ENCODE measurements around the gene AUTS2. TPM values are rescaled to one million over a fixed set of nuclear protein-coding genes. Genes with fewer than 3 reads are reported as not detected.

Gene AUTS2
- total and polyA plus RNA-seq, 2 of the 8 experiments (the other 6 are each of a cell fraction or from before 2014, with no cell fraction given): 25.9 to 101 TPM

- Histone ChIP-seq H3K36me3 (ENCODE audit: control insufficient read depth in 2 of 4, insufficient read depth in 4 of 4, low read length in 3 of 4) (no peaks in the 10 kb centered on the region), H2BK15ac (ENCODE audit: low read length) (no peak overlapping the region), H3K9me3 (ENCODE audit: insufficient read depth in 2 of 2, low read depth in 1 of 2, low read length in 1 of 2) (no peaks in the 10 kb centered on the region), H4K91ac (replicated peaks; ENCODE audit: insufficient read length, low read length) (no peak overlapping the region), H3K4me3 (ENCODE audit: extremely low read depth in 1 of 4, insufficient read depth in 2 of 4, low read depth in 3 of 4, low read length in 4 of 4) (no peak overlapping the region), H2BK120ac (replicated peaks; ENCODE audit: low read depth, low read length) (no peak overlapping the region), H3K56ac (replicated peaks; ENCODE audit: insufficient read length, low read depth, low read length) (no peak overlapping the region), H4K5ac (ENCODE audit: insufficient read length, low read depth, low read length) (no peak overlapping the region), H3K4ac (replicated peaks; ENCODE audit: insufficient read length, low read depth, low read length) (no peak overlapping the region), H3K79me2 (ENCODE audit: control insufficient read depth in 1 of 2, insufficient read depth in 2 of 2, low read length in 2 of 2) (no peaks in the 10 kb centered on the region), H2AFZ (ENCODE audit: low read length) (no peak overlapping the region), H3K4me1 (replicated peaks in 1 of 4; ENCODE audit: control insufficient read depth in 3 of 4, insufficient read depth in 4 of 4, low read length in 3 of 4) (no peaks in the 10 kb centered on the region), H3K18ac (ENCODE audit: extremely low read depth, low read length) (no peak overlapping the region), H4K8ac (ENCODE audit: extremely low read depth, insufficient read depth, low read length) (no peak overlapping the region), H3K79me1 (ENCODE audit: low read depth, low read length) (no peaks in the 10 kb centered on the region), H2AK5ac (ENCODE audit: low read depth, low read length) (no peak overlapping the region), H2BK20ac (ENCODE audit: low read length) (no peak overlapping the region), H3K27me3 (replicated peaks in 1 of 4; ENCODE audit: control insufficient read depth in 3 of 4, extremely low read depth in 1 of 4, insufficient read depth in 3 of 4, low read length in 3 of 4) (no peaks in the 10 kb centered on the region), H3K23me2 (ENCODE audit: low read depth, low read length) (no peaks in the 10 kb centered on the region), H3K27ac (ENCODE audit: low read depth, low read length) (no peak overlapping the region), H3K4me2 (ENCODE audit: insufficient read depth in 1 of 2, low read depth in 2 of 2, low read length in 2 of 2) (no peak overlapping the region), H3K14ac (ENCODE audit: insufficient read length) (no peak overlapping the region), H2BK5ac (ENCODE audit: low read depth, low read length) (no peak overlapping the region), H3K23ac (ENCODE audit: insufficient read length) (no peak overlapping the region), H2BK12ac (ENCODE audit: low read depth, low read length) (no peak overlapping the region), H3K9ac (replicated peaks in 1 of 4; ENCODE audit: extremely low read depth in 1 of 4, low read depth in 3 of 4, low read length in 3 of 4) (no peak overlapping the region), H4K20me1 (replicated peaks in 1 of 2; ENCODE audit: control insufficient read depth in 1 of 2, insufficient read depth in 2 of 2, low read length in 2 of 2) (no peaks in the 10 kb centered on the region)
- ChIA-PET CTCF (ENCODE audit: partially characterized antibody) (interaction anchor here (0.8 to 1.6 kb wide), 3 partner anchors 8 to 47 kb away, joined by 3 read pairs; no protein-coding TSS in a partner anchor), POLR2A (ENCODE audit: partially characterized antibody) (no interaction called here)
- no peak for TF ChIP-seq CTBP2 (IDR thresholded peaks at IDR 0.05; ENCODE audit: borderline replicate concordance, insufficient read depth, insufficient read length, low read length)
- no peak for TF ChIP-seq CREB1 (IDR thresholded peaks at IDR 0.05)
- no peak for TF ChIP-seq ATF2 (IDR thresholded peaks at IDR 0.05; ENCODE audit: low read length)
- TF ChIP-seq ZNF274 (IDR thresholded peaks at IDR 0.05; ENCODE audit: borderline replicate concordance, extremely low read depth, low read length): no peak
- TF ChIP-seq POLR2AphosphoS5 (IDR thresholded peaks at IDR 0.05; ENCODE audit: low read depth, low read length): no peak
- TF ChIP-seq TAF7 (optimal IDR thresholded peaks at IDR 0.05; ENCODE audit: borderline replicate concordance, low read depth, low read length): no peak
- TF ChIP-seq GABPA (IDR thresholded peaks at IDR 0.05; ENCODE audit: borderline replicate concordance, insufficient read depth, low read length): no peak
- no peak for TF ChIP-seq SRF (IDR thresholded peaks at IDR 0.05; ENCODE audit: low read depth, low read length)
- TF ChIP-seq BCL11A (IDR thresholded peaks at IDR 0.05; ENCODE audit: low read depth in 2 of 2, low read length in 2 of 2): no peak
- no peak for TF ChIP-seq MAX (IDR thresholded peaks at IDR 0.05)
- TF ChIP-seq CEBPB (IDR thresholded peaks at IDR 0.05; ENCODE audit: low read depth, low read length): no peak
- no peak for TF ChIP-seq RFX5 (IDR thresholded peaks at IDR 0.05; ENCODE audit: borderline replicate concordance, low read depth, low read length)
- no peak for TF ChIP-seq RXRA (IDR thresholded peaks at IDR 0.05; ENCODE audit: insufficient read depth, low read depth, low read length)
- 87% methylated on average over 8 of the region's 8 CpGs; no CpG with 5 or more reads in 1 of the 2 experiments for WGBS, 2 experiments (ENCODE audit: extremely low coverage in 1 of 2, insufficient coverage in 1 of 2, insufficient read length in 1 of 2, insufficient replicate concordance in 2 of 2, low coverage in 1 of 2, low lambda C conversion rate in 2 of 2, missing lambda C conversion rate in 1 of 2)
- DNase-seq (ENCODE audit: low read depth in 1 of 2, low spot score in 2 of 2) (no peak), FAIRE-seq (no peak)
Observed at GRCh38 chr7:70458745-70459144, 860.5 kb downstream of the AUTS2 start.
